PC-9 (cell line): ENCODE data around the gene FSIP1. TPM values are rescaled to one million over a fixed set of nuclear protein-coding genes. Genes with fewer than 3 reads are reported as not detected.

ENCODE experiments used
- BruUV-seq: library from RNA; stranded (reverse); fragments of 400-500 nt; replicated peaks from 2 replicates; lab custom pipeline; 2021; lab: Mats Ljungman, UMichigan
- CTCF ChIA-PET: fragments of 300-600 bp; sonication (Branson Sonifier 250); formaldehyde crosslinking; loops from one replicate; lab custom pipeline; 2022; ENCODE audit warnings: antibody characterized with exemption; lab: Charles Lee
- POLR2A ChIA-PET: fragments of 300-600 bp; sonication (Branson Sonifier 250); formaldehyde crosslinking; loops from one replicate; lab custom pipeline; 2022; ENCODE audit warnings: antibody characterized with exemption; ENCODE audit not compliant: unreplicated experiment; lab: Charles Lee
- DNase-seq, 2 experiments: peaks; one replicate each; pipeline versions ENCODE4 v3.0.0 to v3.0.0-alpha.2; 2015 to 2022; ENCODE audit warnings: mixed read lengths in 1 of 2
- H2AFZ ChIP-seq: fragments of 200-600 bp; sonication (generic); 2 replicates; pipeline ENCODE4 v1.8.1; 2017; ENCODE audit warnings: antibody characterized with exemption
- H3F3A ChIP-seq: fragments of 200-600 bp; sonication (generic); 2 replicates; pipeline ENCODE4 v1.8.1; 2017; ENCODE audit warnings: antibody characterized with exemption, mild to moderate bottlenecking, low read depth; ENCODE audit not compliant: insufficient read depth
- H3K27ac ChIP-seq: fragments of 200-600 bp; sonication (generic); 2 replicates; pipeline ENCODE4 v1.6.1; 2016; ENCODE audit warnings: mixed run types
- H3K27me3 ChIP-seq: fragments of 200-600 bp; sonication (generic); 2 replicates; pipeline ENCODE4 v1.6.1; 2016; ENCODE audit warnings: low read depth, mixed run types; ENCODE audit not compliant: insufficient read depth
- H3K36me3 ChIP-seq: fragments of 200-600 bp; sonication (generic); 2 replicates; pipeline ENCODE4 v1.6.1; 2016; ENCODE audit warnings: low read depth, mixed run types
- H3K4me1 ChIP-seq: fragments of 200-600 bp; sonication (generic); replicated peaks from 2 replicates; pipeline ENCODE4 v1.6.1; 2016; ENCODE audit warnings: mixed run types; ENCODE audit not compliant: insufficient read depth
- H3K4me2 ChIP-seq: fragments of 200-600 bp; sonication (generic); 2 replicates; pipeline ENCODE4 v1.6.1; 2017; ENCODE audit warnings: mixed run types
- H3K4me3 ChIP-seq: fragments of 200-600 bp; sonication (generic); 2 replicates; pipeline ENCODE4 v1.6.1; 2016; ENCODE audit warnings: mixed run types
- H3K79me2 ChIP-seq: fragments of 200-600 bp; sonication (generic); 2 replicates; pipeline ENCODE4 v1.6.1; 2017; ENCODE audit warnings: low read depth, mixed run types
- H3K9me2 ChIP-seq: fragments of 200-600 bp; sonication (generic); 2 replicates; pipeline ENCODE4 v1.8.1; 2017; ENCODE audit warnings: mild to moderate bottlenecking; ENCODE audit not compliant: insufficient read depth
- H3K9me3 ChIP-seq: fragments of 200-600 bp; sonication (generic); 2 replicates; pipeline ENCODE4 v1.8.1; 2016; ENCODE audit warnings: low read depth; ENCODE audit not compliant: insufficient read depth
- H4K20me1 ChIP-seq: fragments of 200-600 bp; sonication (generic); 2 replicates; pipeline ENCODE4 v1.8.1; 2017; ENCODE audit not compliant: insufficient read depth
- CTCF ChIP-seq: fragments of 200-600 bp; sonication (generic); conservative IDR thresholded peaks from 2 replicates; pipeline ENCODE4 v1.6.1; 2017; ENCODE audit warnings: mixed run types, antibody characterized with exemption, mild to moderate bottlenecking, moderate library complexity
- EZH2 ChIP-seq: fragments of 200-600 bp; sonication (generic); IDR thresholded peaks from 2 replicates; pipeline ENCODE4 v1.8.0; 2017; ENCODE audit warnings: antibody characterized with exemption, low read depth
- intact Hi-C: fragments of 100-400 bp; cut with micrococcal nuclease; formaldehyde crosslinking; loops from one replicate; pipeline ENCODE4 v1.10.0; 2022; ENCODE audit not compliant: unreplicated experiment
- total RNA-seq: library from RNA; stranded (reverse); gene quantifications from 2 replicates; pipeline ENCODE4 v1.2.3, GENCODE V29; 2021

FSIP1 gene
- total RNA-seq, 1 experiment from 2014 or later, result 1.2 TPM

GRCh38 chr15:39602143-39602542, 180.5 kb downstream of the FSIP1 start:
- intact Hi-C loops, result no loop called here
- no peaks in the 10 kb centered on the region for H3K36me3 ChIP-seq
- no peak for DNase-seq
- H3K4me3 ChIP-seq, result no peak overlapping the region
- TF ChIP-seq EZH2, result no peak
- no peak for TF ChIP-seq CTCF
- no peaks in the 10 kb centered on the region for H3K4me1 ChIP-seq
- no peak overlapping the region for H3K4me2 ChIP-seq
- no peaks in the 10 kb centered on the region for H4K20me1 ChIP-seq
- no peak overlapping the region for H2AFZ ChIP-seq
- ChIA-PET POLR2A (no interaction called here), CTCF (no interaction called here)
- H3K79me2 ChIP-seq, result no peaks in the 10 kb centered on the region
- H3K27ac ChIP-seq, result no peak overlapping the region
- no peaks in the 10 kb centered on the region for H3K27me3 ChIP-seq
- peaks cover 12% of the 10 kb centered on the region; the same call in 1 of the 2 replicates for H3F3A ChIP-seq
- no peaks in the 10 kb centered on the region for H3K9me2 ChIP-seq
- BruUV-seq, result no TSS peak
- H3K9me3 ChIP-seq, result no peaks in the 10 kb centered on the region

- Histone ChIP-seq H2AFZ (no peak overlapping the region), H4K20me1 (no peaks in the 10 kb centered on the region), H3K9me3 (no peaks in the 10 kb centered on the region), H3K4me2 (no peak overlapping the region), H3F3A (peaks cover 17% of the 10 kb centered on the region; the same call in 1 of the 2 replicates), H3K4me1 (no peaks in the 10 kb centered on the region), H3K9me2 (no peaks in the 10 kb centered on the region), H3K27me3 (no peaks in the 10 kb centered on the region), H3K27ac (no peak overlapping the region), H3K4me3 (no peak overlapping the region), H3K79me2 (no peaks in the 10 kb centered on the region), H3K36me3 (peaks cover 8% of the 10 kb centered on the region; the same call in 1 of the 2 replicates)
- intact Hi-C loops, result loop anchor here (5.0 kb wide), 3 partner anchors 42 to 157 kb away; no protein-coding TSS in a partner anchor
- ChIA-PET POLR2A (interaction anchor here (0.6 kb wide), 1 partner anchor 81 kb away, joined by 4 read pairs; no protein-coding TSS in a partner anchor), CTCF (no interaction called here)
- TF ChIP-seq EZH2 (no peak), CTCF (no peak)
- BruUV-seq, result no TSS peak
- DNase-seq, result no peak
Measured at GRCh38 chr15:39599871-39600270, 182.8 kb downstream of the FSIP1 start.

GRCh38 chr15:39598958-39599845, 183.4 kb downstream of the FSIP1 start:
- Histone ChIP-seq H3K4me2 (no peak overlapping the region), H3K9me2 (no peaks in the 10 kb centered on the region), H3K4me3 (no peak overlapping the region), H3F3A (peaks cover 20% of the 10 kb centered on the region; the same call in 1 of the 2 replicates), H3K4me1 (no peaks in the 10 kb centered on the region), H3K9me3 (no peaks in the 10 kb centered on the region), H2AFZ (no peak overlapping the region), H3K27me3 (no peaks in the 10 kb centered on the region), H4K20me1 (no peaks in the 10 kb centered on the region), H3K27ac (no peak overlapping the region), H3K79me2 (no peaks in the 10 kb centered on the region), H3K36me3 (peaks cover 12% of the 10 kb centered on the region; the same call in 1 of the 2 replicates)
- TF ChIP-seq EZH2, result no peak
- no peak for TF ChIP-seq CTCF
- ChIA-PET POLR2A (interaction anchor here (0.7 kb wide), 3 partner anchors 21 to 179 kb away, joined by 3 to 5 read pairs (median 4); no protein-coding TSS in a partner anchor), CTCF (no interaction called here)
- BruUV-seq, result no TSS peak
- intact Hi-C loops, result loop anchor here (5.0 kb wide), 3 partner anchors 43 to 158 kb away; no protein-coding TSS in a partner anchor
- no peak for DNase-seq
